ENCODE measurements around the gene FBXL13.
"Not testable (repeated sequence)": the region's sequence is repeated elsewhere in the genome, so short reads cannot be mapped to it uniquely, and the experiment has no call there.

Gene FBXL13

GRCh38 chr7:102856036-102856435 is 218.6 kb downstream of the FBXL13 start:
- no peak overlapping the region for H3K4me3 Mint-ChIP-seq
- H3K9me3 Mint-ChIP-seq, result peaks cover 4% of the 10 kb centered on the region
- H3K27ac Mint-ChIP-seq, result no peak overlapping the region
- no peaks in the 10 kb centered on the region for H3K4me1 Mint-ChIP-seq (ENCODE audit: low read depth)
- peaks cover 2% of the 10 kb centered on the region for H3K36me3 Mint-ChIP-seq (ENCODE audit: low read depth)
- peaks cover 25% of the 10 kb centered on the region for H3K27me3 Mint-ChIP-seq (ENCODE audit: low read depth)

- Mint-ChIP-seq H3K27me3 (ENCODE audit: low read depth) (peaks cover 12% of the 10 kb centered on the region), H3K36me3 (ENCODE audit: low read depth) (peaks cover 2% of the 10 kb centered on the region), H3K9me3 (peaks cover 4% of the 10 kb centered on the region), H3K4me3 (no peak overlapping the region), H3K27ac (no peak overlapping the region), H3K4me1 (ENCODE audit: low read depth) (no peaks in the 10 kb centered on the region)
Observed at GRCh38 chr7:102849538-102849937, 225.1 kb downstream of the FBXL13 start.

DNA sequence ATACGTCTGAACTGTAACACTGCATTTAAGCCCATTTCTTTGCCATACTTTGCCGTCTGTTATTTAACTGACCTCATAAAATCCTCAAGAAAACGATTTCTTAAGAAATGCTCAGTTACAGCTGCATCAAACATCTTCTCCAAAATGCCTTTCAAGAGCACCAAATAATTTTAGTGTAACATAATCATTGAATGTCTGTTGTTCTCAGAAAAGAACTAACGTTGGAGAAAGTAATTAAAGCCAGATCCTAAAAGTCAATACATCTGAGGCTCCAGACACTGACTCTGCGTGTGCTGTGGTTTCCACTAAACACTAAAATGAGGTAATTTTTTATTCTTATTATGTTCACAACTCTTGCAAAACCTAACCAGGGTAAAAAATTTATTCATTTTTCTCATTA is 225.5 kb downstream of the FBXL13 start:
- no peaks in the 10 kb centered on the region for H3K4me1 Mint-ChIP-seq (ENCODE audit: low read depth)
- no peak overlapping the region for H3K27ac Mint-ChIP-seq
- H3K9me3 Mint-ChIP-seq, result peaks cover 4% of the 10 kb centered on the region
- H3K27me3 Mint-ChIP-seq (ENCODE audit: low read depth), result peaks cover 16% of the 10 kb centered on the region
- peaks cover 2% of the 10 kb centered on the region for H3K36me3 Mint-ChIP-seq (ENCODE audit: low read depth)
- H3K4me3 Mint-ChIP-seq, result no peak overlapping the region

DNA sequence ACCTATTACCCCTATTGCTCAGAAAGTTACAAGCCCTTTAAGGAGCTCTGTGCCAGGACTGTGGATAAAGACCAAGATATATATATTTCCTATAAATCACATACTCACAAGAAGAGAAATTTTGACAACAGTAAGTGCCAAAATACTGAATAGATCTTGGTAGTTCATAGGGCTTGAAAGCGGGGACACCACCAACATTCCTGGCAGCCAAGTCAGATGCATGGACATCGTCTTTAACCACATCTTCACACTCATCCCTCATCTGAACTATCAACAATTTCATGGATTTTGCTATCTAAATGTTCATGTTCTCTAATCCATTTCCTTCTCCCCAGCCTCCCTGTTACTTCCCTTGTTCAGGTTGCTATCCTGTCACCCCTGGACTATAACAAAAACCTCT is 229.2 kb downstream of the FBXL13 start:
- Mint-ChIP-seq H3K4me1 (ENCODE audit: low read depth) (no peaks in the 10 kb centered on the region), H3K4me3 (no peak overlapping the region), H3K27ac (no peak overlapping the region), H3K36me3 (ENCODE audit: low read depth) (no peaks in the 10 kb centered on the region), H3K9me3 (no peaks in the 10 kb centered on the region), H3K27me3 (ENCODE audit: low read depth) (peaks cover 6% of the 10 kb centered on the region)

DNA sequence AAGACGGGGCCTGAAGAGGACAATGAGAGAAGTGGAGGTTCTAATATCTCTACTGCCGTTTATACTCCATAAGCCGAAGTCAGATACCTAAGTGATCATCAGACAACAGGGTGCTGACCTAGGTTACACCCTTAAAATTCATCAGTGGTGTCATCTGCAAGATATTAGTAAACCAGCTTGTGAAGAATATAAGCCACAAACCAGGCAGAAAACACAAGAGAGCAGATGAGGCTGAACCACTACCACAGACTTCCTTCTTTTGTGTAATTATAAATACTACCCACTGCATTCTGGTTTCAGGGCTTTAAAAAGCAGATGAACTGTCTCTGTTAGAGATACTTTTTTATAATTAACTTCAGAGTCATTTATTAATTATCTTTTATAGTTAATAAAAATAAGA is 230.7 kb downstream of the FBXL13 start:
- H3K27ac Mint-ChIP-seq, result no peak overlapping the region
- H3K27me3 Mint-ChIP-seq (ENCODE audit: low read depth), result peaks cover 6% of the 10 kb centered on the region
- no peak overlapping the region for H3K4me3 Mint-ChIP-seq
- no peaks in the 10 kb centered on the region for H3K9me3 Mint-ChIP-seq
- H3K36me3 Mint-ChIP-seq (ENCODE audit: low read depth), result no peaks in the 10 kb centered on the region
- H3K4me1 Mint-ChIP-seq (ENCODE audit: low read depth), result no peaks in the 10 kb centered on the region

DNA sequence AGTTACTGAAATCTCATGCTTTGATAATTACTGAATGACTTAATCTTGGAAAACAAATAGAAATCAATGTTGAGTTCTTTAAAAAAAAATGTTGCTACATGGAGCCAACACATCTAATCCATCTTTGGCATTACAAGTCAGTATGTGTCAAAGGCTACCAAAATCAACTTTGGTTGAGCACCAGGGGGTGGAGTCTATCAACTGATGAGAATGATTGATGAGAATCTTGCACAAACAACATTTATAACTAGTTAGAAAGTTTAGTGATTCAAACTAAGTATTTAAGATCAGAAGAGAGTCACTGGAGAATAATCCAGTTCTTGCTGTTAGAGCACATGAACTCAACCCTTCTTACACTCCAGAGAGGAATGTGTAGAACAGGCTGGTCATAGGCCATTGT is 232.3 kb downstream of the FBXL13 start:
- Mint-ChIP-seq H3K9me3 (no peaks in the 10 kb centered on the region), H3K27ac (no peak overlapping the region), H3K36me3 (ENCODE audit: low read depth) (no peaks in the 10 kb centered on the region), H3K27me3 (ENCODE audit: low read depth) (peaks cover 6% of the 10 kb centered on the region), H3K4me3 (no peak overlapping the region), H3K4me1 (ENCODE audit: low read depth) (no peaks in the 10 kb centered on the region)

- Mint-ChIP-seq H3K4me3 (no peak overlapping the region), H3K9me3 (no peaks in the 10 kb centered on the region), H3K27me3 (ENCODE audit: low read depth) (peaks cover 14% of the 10 kb centered on the region), H3K27ac (no peak overlapping the region), H3K36me3 (ENCODE audit: low read depth) (no peaks in the 10 kb centered on the region), H3K4me1 (ENCODE audit: low read depth) (peaks cover 2% of the 10 kb centered on the region)
Observed at GRCh38 chr7:102841290-102841689, 233.3 kb downstream of the FBXL13 start.

- no peaks in the 10 kb centered on the region for H3K9me3 Mint-ChIP-seq
- no peak overlapping the region for H3K27ac Mint-ChIP-seq
- H3K27me3 Mint-ChIP-seq (ENCODE audit: low read depth), result peaks cover 14% of the 10 kb centered on the region
Observed at GRCh38 chr7:102840404-102840803, 234.2 kb downstream of the FBXL13 start.

GRCh38 chr7:102838572-102839101 is 236.0 kb downstream of the FBXL13 start:
- H3K27ac Mint-ChIP-seq, H3K4me3 Mint-ChIP-seq: not testable (repeated sequence)

More at GRCh38 chr7:102840404-102840803, 234.2 kb downstream of the FBXL13 start:
- no peaks in the 10 kb centered on the region for H3K36me3 Mint-ChIP-seq (ENCODE audit: low read depth)
- peaks cover 3% of the 10 kb centered on the region for H3K4me1 Mint-ChIP-seq (ENCODE audit: low read depth)
- H3K4me3 Mint-ChIP-seq, result no peak overlapping the region

GRCh38 chr7:102837802-102838201 is 236.8 kb downstream of the FBXL13 start:
- H3K9me3 Mint-ChIP-seq, result no peaks in the 10 kb centered on the region
- H3K27ac Mint-ChIP-seq, result no peak overlapping the region
- no peaks in the 10 kb centered on the region for H3K36me3 Mint-ChIP-seq (ENCODE audit: low read depth)
- H3K27me3 Mint-ChIP-seq (ENCODE audit: low read depth), result peaks cover 11% of the 10 kb centered on the region
- H3K4me3 Mint-ChIP-seq, result no peak overlapping the region
- H3K4me1 Mint-ChIP-seq (ENCODE audit: low read depth), result peaks cover 10% of the 10 kb centered on the region

More at GRCh38 chr7:102838572-102839101, 236.0 kb downstream of the FBXL13 start:
- not testable (repeated sequence) for H3K36me3 Mint-ChIP-seq (ENCODE audit: low read depth); H3K9me3 Mint-ChIP-seq; H3K4me1 Mint-ChIP-seq (ENCODE audit: low read depth)
- H3K27me3 Mint-ChIP-seq (ENCODE audit: low read depth), result peaks cover 11% of the 10 kb centered on the region

GRCh38 chr7:102836977-102837376 is 237.6 kb downstream of the FBXL13 start:
- Mint-ChIP-seq H3K27ac (no peak overlapping the region), H3K36me3 (ENCODE audit: low read depth) (no peaks in the 10 kb centered on the region), H3K4me3 (no peak overlapping the region), H3K4me1 (ENCODE audit: low read depth) (peaks cover 10% of the 10 kb centered on the region), H3K9me3 (no peaks in the 10 kb centered on the region), H3K27me3 (ENCODE audit: low read depth) (peaks cover 11% of the 10 kb centered on the region)

GRCh38 chr7:102836191-102836919 is 238.2 kb downstream of the FBXL13 start:
- H3K27me3 Mint-ChIP-seq (ENCODE audit: low read depth), result peaks cover 11% of the 10 kb centered on the region
- peaks cover 10% of the 10 kb centered on the region for H3K4me1 Mint-ChIP-seq (ENCODE audit: low read depth)
- no peaks in the 10 kb centered on the region for H3K9me3 Mint-ChIP-seq
- H3K4me3 Mint-ChIP-seq, result no peak overlapping the region
- no peaks in the 10 kb centered on the region for H3K36me3 Mint-ChIP-seq (ENCODE audit: low read depth)
- no peak overlapping the region for H3K27ac Mint-ChIP-seq

- Mint-ChIP-seq H3K4me3 (no peak overlapping the region), H3K27ac (no peak overlapping the region)
Observed at GRCh38 chr7:102834999-102835398, 239.6 kb downstream of the FBXL13 start.

DNA sequence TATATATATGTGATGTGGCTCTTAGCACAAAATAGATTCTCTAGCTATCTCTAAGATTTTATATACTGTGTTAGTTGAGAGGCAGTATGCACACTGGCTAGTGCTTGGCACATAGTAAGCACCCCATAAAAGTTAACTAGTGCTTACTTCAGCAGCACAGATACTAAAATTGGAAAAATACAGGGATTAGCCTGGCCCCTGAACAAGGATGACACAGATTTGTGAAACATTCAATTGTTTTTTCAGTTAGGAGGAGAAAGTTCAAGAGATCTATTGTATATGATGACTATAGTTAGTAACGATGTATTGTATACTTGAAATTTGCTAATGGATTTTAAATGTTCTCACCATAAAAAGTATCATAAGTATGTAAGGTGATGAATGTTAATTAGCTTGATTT is 240.1 kb downstream of the FBXL13 start:
- Mint-ChIP-seq H3K36me3 (ENCODE audit: low read depth) (no peaks in the 10 kb centered on the region), H3K4me3 (no peak overlapping the region), H3K27ac (no peak overlapping the region), H3K27me3 (ENCODE audit: low read depth) (peaks cover 11% of the 10 kb centered on the region), H3K4me1 (ENCODE audit: low read depth) (peaks cover 10% of the 10 kb centered on the region), H3K9me3 (no peaks in the 10 kb centered on the region)

More at GRCh38 chr7:102834999-102835398, 239.6 kb downstream of the FBXL13 start:
- no peaks in the 10 kb centered on the region for H3K9me3 Mint-ChIP-seq
- H3K4me1 Mint-ChIP-seq (ENCODE audit: low read depth), result peaks cover 10% of the 10 kb centered on the region
- H3K36me3 Mint-ChIP-seq (ENCODE audit: low read depth), result no peaks in the 10 kb centered on the region
- peaks cover 11% of the 10 kb centered on the region for H3K27me3 Mint-ChIP-seq (ENCODE audit: low read depth)

DNA sequence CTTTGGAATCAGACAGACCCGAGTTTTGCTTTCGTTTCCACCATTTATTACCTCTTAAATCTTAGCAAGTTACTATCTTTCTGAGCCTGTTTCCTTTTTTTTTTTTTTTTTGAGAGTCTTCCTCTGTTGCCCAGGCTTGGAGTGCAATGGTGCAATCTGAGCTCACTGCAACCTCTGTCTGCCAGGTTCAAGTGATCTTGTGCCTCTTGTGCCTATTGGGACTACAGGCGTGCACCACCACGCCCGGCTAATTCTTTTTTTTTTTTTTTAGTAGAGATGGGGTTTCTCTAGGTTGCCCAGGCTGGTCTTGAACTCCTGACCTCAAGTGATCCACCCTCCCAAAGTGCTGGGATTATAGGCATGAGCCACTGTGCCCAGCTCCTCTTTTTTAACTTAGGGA is 241.3 kb downstream of the FBXL13 start:
- Mint-ChIP-seq H3K9me3 (no peaks in the 10 kb centered on the region), H3K36me3 (ENCODE audit: low read depth) (no peaks in the 10 kb centered on the region), H3K27me3 (ENCODE audit: low read depth) (peaks cover 11% of the 10 kb centered on the region), H3K4me3 (no peak overlapping the region), H3K4me1 (ENCODE audit: low read depth) (peaks cover 10% of the 10 kb centered on the region), H3K27ac (no peak overlapping the region)
